OCI-LY1 (cell line): Measurements from ENCODE around the gene AARS1.
"Not testable (repeated sequence)": the region's sequence is repeated elsewhere in the genome, so short reads cannot be mapped to it uniquely, and the experiment has no call there.

ENCODE experiments used
- H2AFZ ChIP-seq: fragments of 200-600 bp; sonication (generic), shearing (Covaris generic); 2 replicates; pipeline ENCODE4 v1.6.0; 2014; ENCODE audit warnings: antibody characterized with exemption, mild to moderate bottlenecking, low read length
- H3F3A ChIP-seq: fragments of 200-600 bp; sonication (generic), shearing (Covaris generic); 2 replicates; pipeline ENCODE4 v1.6.0; 2014; ENCODE audit warnings: mild to moderate bottlenecking, antibody characterized with exemption, low read length, moderate library complexity; ENCODE audit not compliant: insufficient read depth
- H3K27ac ChIP-seq: fragments of 200-600 bp; sonication (generic); 2 replicates; pipeline ENCODE4 v1.5.1; 2014; ENCODE audit warnings: low read length, mixed run types, mild to moderate bottlenecking, low read depth; ENCODE audit not compliant: poor library complexity, severe bottlenecking
- H3K27me3 ChIP-seq: fragments of 200-600 bp; sonication (generic); 2 replicates; pipeline ENCODE4 v1.6.0; 2014; ENCODE audit warnings: antibody characterized with exemption, mild to moderate bottlenecking, low read length, moderate library complexity; ENCODE audit not compliant: insufficient read depth
- H3K36me3 ChIP-seq: fragments of 200-600 bp; sonication (generic); 2 replicates; pipeline ENCODE4 v1.6.1; 2014; ENCODE audit warnings: mild to moderate bottlenecking, antibody characterized with exemption, low read length, moderate library complexity, mixed read lengths; ENCODE audit not compliant: insufficient read depth
- H3K4me1 ChIP-seq: fragments of 200-600 bp; sonication (generic); 2 replicates; pipeline ENCODE4 v1.5.1; 2014; ENCODE audit warnings: mild to moderate bottlenecking, low read length, moderate library complexity; ENCODE audit not compliant: insufficient read depth, severe bottlenecking
- H3K4me2 ChIP-seq: fragments of 200-600 bp; sonication (generic), shearing (Covaris generic); 2 replicates; pipeline ENCODE4 v1.6.1; 2014; ENCODE audit warnings: low read length
- H3K4me3 ChIP-seq: fragments of 200-600 bp; sonication (generic); 2 replicates; pipeline ENCODE4 v1.5.1; 2014; ENCODE audit warnings: low read length, low read depth, mild to moderate bottlenecking, mixed read lengths; ENCODE audit not compliant: poor library complexity, severe bottlenecking
- H3K79me2 ChIP-seq: fragments of 200-600 bp; shearing (Covaris generic); 2 replicates; pipeline ENCODE4 v1.6.1; 2016; ENCODE audit warnings: mixed run types, low read length, mixed read lengths; ENCODE audit not compliant: insufficient read depth
- H3K9ac ChIP-seq: fragments of 200-600 bp; sonication (generic), shearing (Covaris generic); 2 replicates; pipeline ENCODE4 v1.6.1; 2014; ENCODE audit warnings: mild to moderate bottlenecking, low read length, mixed read lengths
- H3K9me2 ChIP-seq: fragments of 200-600 bp; sonication (generic), shearing (Covaris generic); 2 replicates; pipeline ENCODE4 v1.6.1; 2014; ENCODE audit warnings: low read depth, mild to moderate bottlenecking, low read length, mixed read lengths
- H3K9me3 ChIP-seq: fragments of 200-600 bp; shearing (Covaris generic); 2 replicates; pipeline ENCODE4 v1.6.1; 2014; ENCODE audit warnings: low read length, mixed read lengths
- H4K20me1 ChIP-seq: fragments of 200-600 bp; sonication (generic), shearing (Covaris generic); 2 replicates; pipeline ENCODE4 v1.6.0; 2016; ENCODE audit warnings: mild to moderate bottlenecking, low read length; ENCODE audit not compliant: insufficient read depth

Gene AARS1

GRCh38 chr16:70223971-70224513 is 65.3 kb downstream of the AARS1 start:
- not testable (repeated sequence) for H3K9me2 ChIP-seq, H3F3A ChIP-seq, H3K27me3 ChIP-seq, H2AFZ ChIP-seq, H3K4me2 ChIP-seq, H3K4me3 ChIP-seq, H3K9ac ChIP-seq, H3K79me2 ChIP-seq, H3K9me3 ChIP-seq, H4K20me1 ChIP-seq, H3K4me1 ChIP-seq, H3K27ac ChIP-seq
- peaks cover 29% of the 10 kb centered on the region for H3K36me3 ChIP-seq

GRCh38 chr16:70223216-70223615 is 66.1 kb downstream of the AARS1 start:
- not testable (repeated sequence) for H3K79me2 ChIP-seq, H4K20me1 ChIP-seq, H3K27me3 ChIP-seq, H3K9me3 ChIP-seq, H3K4me3 ChIP-seq, H3K4me1 ChIP-seq, H3F3A ChIP-seq, H3K9me2 ChIP-seq, H2AFZ ChIP-seq, H3K27ac ChIP-seq, H3K9ac ChIP-seq, H3K4me2 ChIP-seq
- peaks cover 28% of the 10 kb centered on the region for H3K36me3 ChIP-seq

GRCh38 chr16:70222574-70222973 is 66.7 kb downstream of the AARS1 start:
- H3K79me2 ChIP-seq, H4K20me1 ChIP-seq, H3K4me2 ChIP-seq, H3K4me1 ChIP-seq, H3K4me3 ChIP-seq, H3K27ac ChIP-seq, H3K9me2 ChIP-seq, H3K9ac ChIP-seq, H3K27me3 ChIP-seq, H3K9me3 ChIP-seq, H3F3A ChIP-seq, H2AFZ ChIP-seq: not testable (repeated sequence)
- H3K36me3 ChIP-seq, result peaks cover 28% of the 10 kb centered on the region

- H3K4me1 ChIP-seq, H3K27me3 ChIP-seq, H3K79me2 ChIP-seq, H3K4me2 ChIP-seq, H4K20me1 ChIP-seq, H3K27ac ChIP-seq, H3K9me2 ChIP-seq, H3K4me3 ChIP-seq, H3K9ac ChIP-seq, H3K9me3 ChIP-seq, H3F3A ChIP-seq, H2AFZ ChIP-seq: not testable (repeated sequence)
- peaks cover 18% of the 10 kb centered on the region for H3K36me3 ChIP-seq
Observed at GRCh38 chr16:70218586-70218985, 70.7 kb downstream of the AARS1 start.

GRCh38 chr16:70206382-70206781 is 82.9 kb downstream of the AARS1 start:
- not testable (repeated sequence) for H4K20me1 ChIP-seq, H3K9me2 ChIP-seq, H3F3A ChIP-seq, H3K79me2 ChIP-seq, H3K27me3 ChIP-seq, H3K4me1 ChIP-seq, H3K27ac ChIP-seq, H3K9me3 ChIP-seq, H2AFZ ChIP-seq, H3K4me3 ChIP-seq, H3K4me2 ChIP-seq, H3K9ac ChIP-seq
- H3K36me3 ChIP-seq, result peaks cover 14% of the 10 kb centered on the region

- H3K27ac ChIP-seq, H3K27me3 ChIP-seq, H3K36me3 ChIP-seq, H2AFZ ChIP-seq, H3K79me2 ChIP-seq, H3K4me1 ChIP-seq, H4K20me1 ChIP-seq, H3K9ac ChIP-seq, H3K4me3 ChIP-seq, H3K9me3 ChIP-seq, H3K9me2 ChIP-seq, H3K4me2 ChIP-seq, H3F3A ChIP-seq: not testable (repeated sequence)
Observed at GRCh38 chr16:70204668-70205405, 84.5 kb downstream of the AARS1 start.

- H3K36me3 ChIP-seq, H3K4me2 ChIP-seq, H3K27me3 ChIP-seq: not testable (repeated sequence)
Observed at GRCh38 chr16:70204010-70204409, 85.3 kb downstream of the AARS1 start.

GRCh38 chr16:70203508-70203907 is 85.8 kb downstream of the AARS1 start:
- H3K27ac ChIP-seq, H3K4me3 ChIP-seq, H3K4me1 ChIP-seq, H3F3A ChIP-seq, H4K20me1 ChIP-seq, H3K36me3 ChIP-seq, H2AFZ ChIP-seq, H3K9me3 ChIP-seq, H3K9ac ChIP-seq, H3K79me2 ChIP-seq, H3K9me2 ChIP-seq, H3K4me2 ChIP-seq, H3K27me3 ChIP-seq: not testable (repeated sequence)

More at GRCh38 chr16:70204010-70204409, 85.3 kb downstream of the AARS1 start:
- not testable (repeated sequence) for H3F3A ChIP-seq, H3K9me2 ChIP-seq, H3K4me3 ChIP-seq, H2AFZ ChIP-seq, H4K20me1 ChIP-seq, H3K4me1 ChIP-seq, H3K9me3 ChIP-seq, H3K9ac ChIP-seq, H3K27ac ChIP-seq, H3K79me2 ChIP-seq
